RWPE1 (cell line): ENCODE measurements around the gene GPRC5B.

Experiments
- CTCF ChIA-PET: fragments of 350-600 bp; sonication (Branson Sonifier 250); formaldehyde crosslinking; extraction: SDS; loops from one replicate; lab custom pipeline; 2021; lab: Yijun Ruan, JAX
- POLR2A ChIA-PET: fragments of 400-600 bp; formaldehyde crosslinking; extraction: SDS; loops from one replicate; lab custom pipeline; 2020; ENCODE audit warnings: antibody characterized with exemption; ENCODE audit not compliant: low non-redundant PET; lab: Yijun Ruan, JAX
- DNase-seq: peaks from one replicate; pipeline ENCODE4 v3.0.0; 2012; ENCODE audit warnings: low spot score
- H3K27ac ChIP-seq: fragments of 450-650 bp; 2 replicates; pipeline ENCODE4 v1.5.1; 2017
- CTCF ChIP-seq: fragments of 450-650 bp; conservative IDR thresholded peaks from 2 replicates; pipeline ENCODE4 v1.5.1; 2017; ENCODE audit warnings: low read depth, mild to moderate bottlenecking

Gene GPRC5B

GRCh38 chr16:19854543-19854876, 30.1 kb downstream of the GPRC5B start:
- ChIA-PET POLR2A (no interaction called here), CTCF (no interaction called here)
- no peak for TF ChIP-seq CTCF
- no peak overlapping the region for H3K27ac ChIP-seq
- no peak for DNase-seq

GRCh38 chr16:19853742-19854542, 30.7 kb downstream of the GPRC5B start:
- no peak for DNase-seq
- H3K27ac ChIP-seq: no peak overlapping the region
- TF ChIP-seq CTCF: no peak
- POLR2A ChIA-PET: no interaction called here
- CTCF ChIA-PET: interaction anchor here (0.7 to 1.2 kb wide), 2 partner anchors 33 to 45 kb away, joined by 3 to 4 read pairs; no protein-coding TSS in a partner anchor

- TF ChIP-seq CTCF: no peak
- CTCF ChIA-PET: interaction anchor here (0.7 to 1.7 kb wide), 3 partner anchors 10 to 45 kb away, joined by 3 to 4 read pairs (median 4); no protein-coding TSS in a partner anchor
- DNase-seq: no peak
- H3K27ac ChIP-seq: no peak overlapping the region
- POLR2A ChIA-PET: no interaction called here
These were observed 31.4 kb downstream of the GPRC5B start for GRCh38 chr16:19853132-19853741.

- H3K27ac ChIP-seq: no peak overlapping the region
- TF ChIP-seq CTCF: no peak
- ChIA-PET CTCF (interaction anchor here (0.5 to 1.7 kb wide), 2 partner anchors 12 to 17 kb away, joined by 3 to 4 read pairs; no protein-coding TSS in a partner anchor), POLR2A (no interaction called here)
- no peak for DNase-seq
These were observed 33.2 kb downstream of the GPRC5B start for GRCh38 chr16:19851476-19851875.

GRCh38 chr16:19850131-19850817, 34.4 kb downstream of the GPRC5B start:
- TF ChIP-seq CTCF: no peak
- ChIA-PET POLR2A (no interaction called here), CTCF (interaction anchor here (0.9 kb wide), 1 partner anchor 14 kb away, joined by 6 read pairs; no protein-coding TSS in a partner anchor)
- no peak for DNase-seq
- no peak overlapping the region for H3K27ac ChIP-seq

- CTCF ChIA-PET: no interaction called here
- DNase-seq: no peak
- H3K27ac ChIP-seq: no peak overlapping the region
- POLR2A ChIA-PET: no interaction called here
- TF ChIP-seq CTCF: no peak
These were observed 35.9 kb downstream of the GPRC5B start for GRCh38 chr16:19848756-19849155.
